HG02973 (cell line): ENCODE results near the gene DPP9.

Source experiments
- ATAC-seq: cut with Tn5 transposase; IDR thresholded peaks from one replicate; pipeline ENCODE4 v1.9.1; 2021; ENCODE audit warnings: moderate library complexity; ENCODE audit not compliant: unreplicated experiment

Gene DPP9

GRCh38 chr19:4636761-4637160, 86.9 kb downstream of the DPP9 start:
- no peak for ATAC-seq

DNA sequence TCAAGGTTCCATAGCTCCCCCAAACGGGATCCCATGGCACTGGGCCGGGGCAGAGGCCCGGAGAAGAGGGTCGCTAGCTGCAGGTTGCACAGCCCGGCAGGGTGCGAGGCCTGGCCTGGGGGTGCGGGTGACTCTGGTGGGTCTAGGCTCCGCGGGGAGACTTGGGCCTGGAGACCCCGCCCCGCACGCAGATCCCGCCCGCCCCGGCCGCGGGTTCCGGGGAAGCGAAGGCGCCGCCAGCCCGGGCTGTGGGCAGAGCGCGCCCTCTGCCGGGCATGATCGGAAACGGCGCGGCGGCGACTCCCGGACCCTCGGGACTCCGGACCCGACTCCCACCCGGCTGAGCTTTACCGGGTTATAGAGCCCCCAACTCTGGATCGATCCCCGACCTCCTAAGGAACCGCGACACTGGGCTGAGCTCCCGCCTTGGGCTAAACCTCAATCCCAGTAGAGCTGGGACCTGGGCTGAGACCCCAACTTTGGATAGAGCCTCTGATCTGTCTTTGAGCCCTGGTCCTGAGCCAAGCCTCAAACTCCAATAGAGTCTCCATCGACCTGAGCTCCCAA, 87.4 kb downstream of the DPP9 start:
- no peak for ATAC-seq

DNA sequence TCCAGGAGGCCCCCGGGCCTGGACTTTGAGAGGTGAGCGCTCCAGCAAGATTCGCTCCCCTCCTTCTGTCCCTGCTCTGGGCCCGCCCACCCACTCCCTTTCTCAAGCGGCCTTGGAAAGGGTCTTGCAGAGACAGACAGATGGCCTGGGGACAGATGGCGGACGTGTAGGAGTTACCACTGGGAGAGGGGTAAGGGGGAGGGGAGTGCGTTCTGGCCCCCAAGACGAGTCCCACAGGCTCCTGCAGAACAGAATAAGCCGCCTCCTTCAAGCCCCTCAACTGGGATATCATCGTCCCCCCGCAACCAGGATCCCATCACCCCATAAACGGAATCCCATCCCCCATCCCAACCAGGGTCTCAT, 87.9 kb downstream of the DPP9 start:
- no peak for ATAC-seq

DNA sequence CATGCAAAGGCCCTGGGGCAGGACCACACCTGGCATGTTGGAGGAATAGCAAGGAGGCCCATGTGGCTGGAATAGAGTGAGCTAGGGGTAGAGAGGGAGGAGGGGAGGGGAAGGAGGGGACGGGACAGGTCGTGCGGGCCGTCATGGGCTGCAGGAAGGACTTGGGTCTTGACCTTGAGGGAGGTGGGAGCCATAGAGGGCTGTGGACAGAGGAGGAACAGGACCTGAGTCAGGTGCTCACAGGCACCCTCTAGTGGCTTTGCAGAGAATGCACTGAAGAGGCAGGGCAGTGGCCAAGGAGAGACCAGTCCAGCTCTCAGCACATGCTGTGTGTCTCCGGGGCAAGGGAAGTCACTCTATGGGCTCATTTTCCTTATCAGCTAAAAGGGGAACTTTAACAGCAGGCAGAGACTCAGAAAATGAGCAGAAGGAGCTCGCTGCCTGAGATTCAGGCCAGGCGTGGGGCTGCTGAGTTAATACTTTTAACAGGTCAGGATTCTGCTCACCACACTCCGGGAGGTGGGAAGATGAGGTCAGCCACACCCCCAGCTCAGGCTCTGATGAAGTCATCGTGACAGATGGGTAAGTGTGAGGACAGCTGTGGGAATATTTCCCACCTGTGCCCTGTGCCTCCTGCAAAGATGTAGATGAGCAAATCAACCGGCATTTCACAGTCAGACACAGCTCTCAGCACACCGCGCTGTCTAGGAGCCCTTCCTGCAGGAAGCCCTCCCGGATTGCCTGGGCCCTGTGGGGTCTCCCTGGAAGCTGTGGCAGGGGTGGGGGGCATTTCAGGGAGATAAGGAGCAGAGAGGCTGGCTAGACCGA, 90.3 kb downstream of the DPP9 start:
- no peak for ATAC-seq
